Upper lobe of right lung (tissue), 1 donor: ENCODE results near the gene DNTT. TPM values are rescaled to one million over a fixed set of nuclear protein-coding genes. Genes with fewer than 3 reads are reported as not detected.

Experiments used
- ATAC-seq: fragments of 200-7000 bp; cut with Tn5 transposase; one replicate; pipeline ENCODE4 v1.9.1; 2020; ENCODE audit warnings: mild to moderate bottlenecking, moderate library complexity
- DNase-seq: peaks from one replicate; pipeline ENCODE4 v3.0.0-alpha.2; 2020
- H3K27ac ChIP-seq: fragments of 200-600 bp; one replicate; pipeline ENCODE4 v1.8.0; 2022
- H3K27me3 ChIP-seq: fragments of 200-600 bp; one replicate; pipeline ENCODE4 v1.8.0; 2022; ENCODE audit warnings: mild to moderate bottlenecking
- H3K36me3 ChIP-seq: fragments of 200-600 bp; one replicate; pipeline ENCODE4 v1.8.0; 2022
- H3K4me1 ChIP-seq: fragments of 200-600 bp; one replicate; pipeline ENCODE4 v1.8.0; 2022
- H3K4me3 ChIP-seq: fragments of 200-600 bp; one replicate; pipeline ENCODE4 v1.8.0; 2022; ENCODE audit warnings: mild to moderate bottlenecking
- H3K9me3 ChIP-seq: fragments of 200-600 bp; one replicate; pipeline ENCODE4 v1.8.0; 2022
- CTCF ChIP-seq: fragments of 200-600 bp; IDR thresholded peaks from one replicate; pipeline ENCODE4 v1.8.0; 2022; ENCODE audit warnings: antibody characterized with exemption
- intact Hi-C: fragments of 100-400 bp; cut with DNase I; formaldehyde crosslinking; loops from one replicate; pipeline ENCODE4 v1.11.0; 2022
- total RNA-seq: library from RNA; stranded (reverse); fragmentation: NEBNext Ultra II Directional; extraction: Animal tissue kit (Norgen Biotek cat#: 25700); gene quantifications from one replicate; pipeline ENCODE4 v1.2.1, GENCODE V29; 2021
- donor health status: DM: no; HTN: yes; CAD: no; lungs with severe emphysema.

DNTT gene
- total RNA-seq, 1 donor from 2014 or later, result not detected

GRCh38 chr10:96266118-96266770 lies 38.0 kb upstream of the DNTT start:
- no peak for TF ChIP-seq CTCF
- Histone ChIP-seq H3K9me3 (no peaks in the 10 kb centered on the region), H3K4me1 (peaks cover 11% of the 10 kb centered on the region), H3K36me3 (no peaks in the 10 kb centered on the region), H3K4me3 (no peak overlapping the region), H3K27ac (no peak overlapping the region), H3K27me3 (no peaks in the 10 kb centered on the region)
- intact Hi-C loops, result no loop called here
- DNase-seq (no peak), ATAC-seq (no peak)

- no peaks in the 10 kb centered on the region for H3K36me3 ChIP-seq
- H3K27me3 ChIP-seq, result no peaks in the 10 kb centered on the region
- no peak overlapping the region for H3K27ac ChIP-seq
- no peaks in the 10 kb centered on the region for H3K9me3 ChIP-seq
- ATAC-seq (no peak), DNase-seq (no peak)
- no peak for TF ChIP-seq CTCF
- no peak overlapping the region for H3K4me3 ChIP-seq
- H3K4me1 ChIP-seq, result peaks cover 19% of the 10 kb centered on the region
- intact Hi-C loops, result no loop called here
Measured at GRCh38 chr10:96267234-96267705, 37.0 kb upstream of the DNTT start.

GRCh38 chr10:96268341-96268909 lies 35.8 kb upstream of the DNTT start:
- ATAC-seq, result no peak
- H3K27ac ChIP-seq, result no peak overlapping the region

GRCh38 chr10:96269438-96270300 lies 34.6 kb upstream of the DNTT start:
- peak overlapping the region; percentile 41 for H3K4me3 ChIP-seq
- intact Hi-C loops, result no loop called here
- TF ChIP-seq CTCF, result no peak
- H3K27me3 ChIP-seq, result no peaks in the 10 kb centered on the region
- peak overlapping the region; percentile 83 for H3K27ac ChIP-seq
- no peaks in the 10 kb centered on the region for H3K36me3 ChIP-seq
- H3K9me3 ChIP-seq, result no peaks in the 10 kb centered on the region
- ATAC-seq (no peak), DNase-seq (no peak)
- H3K4me1 ChIP-seq, result peaks cover 31% of the 10 kb centered on the region

More at GRCh38 chr10:96268341-96268909, 35.8 kb upstream of the DNTT start:
- H3K27me3 ChIP-seq, result no peaks in the 10 kb centered on the region
- no peak for DNase-seq
- no peak for TF ChIP-seq CTCF
- H3K4me1 ChIP-seq, result peaks cover 30% of the 10 kb centered on the region
- no peaks in the 10 kb centered on the region for H3K36me3 ChIP-seq
- no peak overlapping the region for H3K4me3 ChIP-seq
- intact Hi-C loops, result no loop called here
- H3K9me3 ChIP-seq, result no peaks in the 10 kb centered on the region

- Histone ChIP-seq H3K9me3 (no peaks in the 10 kb centered on the region), H3K27me3 (no peaks in the 10 kb centered on the region), H3K4me3 (peak overlapping the region; percentile 41), H3K36me3 (no peaks in the 10 kb centered on the region), H3K4me1 (peaks cover 31% of the 10 kb centered on the region), H3K27ac (peak overlapping the region; percentile 83)
- no peak for DNase-seq
- no peak for ATAC-seq
- intact Hi-C loops, result no loop called here
- TF ChIP-seq CTCF, result no peak
Measured at GRCh38 chr10:96270571-96270970, 33.7 kb upstream of the DNTT start.
